ENCODE measurements around the gene LTBP1.

The LTBP1 gene

DNA sequence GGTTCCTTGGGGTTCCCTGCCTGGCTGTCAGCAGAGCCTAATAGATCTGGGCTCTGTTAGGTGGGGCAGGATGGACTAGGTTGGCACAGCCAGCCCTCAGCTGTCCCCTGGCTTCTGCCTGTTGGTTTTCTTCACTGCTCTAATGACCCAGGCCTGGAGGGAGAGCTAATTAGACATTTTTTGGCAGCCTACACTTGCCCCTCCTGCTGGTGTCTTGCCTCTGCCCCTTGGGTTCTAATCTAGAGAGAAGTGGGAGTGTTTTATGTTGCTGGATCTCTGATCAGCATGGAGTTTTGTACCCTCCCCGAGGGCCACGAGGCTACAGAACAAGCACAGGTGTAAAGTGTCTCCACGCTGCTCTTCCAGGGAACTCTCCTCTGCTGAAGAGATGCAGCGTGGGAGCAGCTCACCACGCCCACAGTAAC lies 330.3 kb downstream of the LTBP1 start:
- DNase-seq = no peak

DNA sequence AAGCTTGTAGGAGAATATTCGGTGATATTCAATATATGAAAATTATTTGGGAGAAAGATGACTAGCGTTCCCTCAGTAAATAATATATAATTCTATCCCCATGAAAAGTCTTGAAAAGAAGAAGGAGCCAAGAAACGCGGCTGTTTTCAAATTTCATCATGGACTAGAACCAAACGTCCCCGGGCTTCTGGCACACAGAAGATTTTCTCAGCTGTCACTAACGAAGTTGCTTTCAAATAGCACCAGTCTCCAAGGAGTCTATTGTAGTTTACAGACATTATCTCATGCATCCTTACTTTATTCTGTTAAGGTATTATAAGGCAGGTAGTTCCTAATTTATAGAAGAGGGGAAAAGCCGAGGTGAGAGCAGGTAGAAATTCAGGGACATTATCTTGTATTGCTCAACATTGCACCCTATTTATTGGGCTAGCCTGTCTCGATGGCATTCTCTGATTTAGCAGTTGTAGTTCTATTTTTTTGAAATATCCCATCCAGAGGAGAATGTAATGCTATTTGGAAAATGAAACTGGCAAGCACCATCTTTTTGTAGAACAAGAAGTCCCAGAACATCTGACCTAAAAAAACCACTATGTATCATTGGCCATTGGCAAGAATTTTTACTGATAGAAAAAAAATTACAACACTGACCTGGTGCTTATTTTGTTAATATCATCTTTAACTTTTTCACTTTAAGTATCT lies 331.6 kb downstream of the LTBP1 start:
- DNase-seq = no peak

DNA sequence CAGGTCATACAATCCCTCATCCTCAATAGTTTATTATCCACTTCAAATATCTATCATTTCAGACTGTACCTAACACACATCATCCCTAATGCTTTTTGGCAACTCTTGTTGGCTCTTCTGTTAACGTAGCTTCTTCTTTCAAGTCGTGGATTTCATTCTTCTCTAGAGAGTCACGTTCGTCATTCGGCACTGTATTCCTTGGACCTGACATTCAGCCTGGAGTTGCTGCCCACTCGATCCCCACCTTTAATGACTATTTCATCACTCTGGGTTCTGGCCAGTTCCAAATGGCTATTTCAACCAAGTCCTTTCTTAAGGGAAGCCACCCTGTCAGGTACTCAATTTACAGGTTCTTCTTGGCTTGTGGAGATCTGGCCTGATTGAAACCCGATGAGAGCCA lies 337.5 kb downstream of the LTBP1 start:
- no peak for DNase-seq

DNA sequence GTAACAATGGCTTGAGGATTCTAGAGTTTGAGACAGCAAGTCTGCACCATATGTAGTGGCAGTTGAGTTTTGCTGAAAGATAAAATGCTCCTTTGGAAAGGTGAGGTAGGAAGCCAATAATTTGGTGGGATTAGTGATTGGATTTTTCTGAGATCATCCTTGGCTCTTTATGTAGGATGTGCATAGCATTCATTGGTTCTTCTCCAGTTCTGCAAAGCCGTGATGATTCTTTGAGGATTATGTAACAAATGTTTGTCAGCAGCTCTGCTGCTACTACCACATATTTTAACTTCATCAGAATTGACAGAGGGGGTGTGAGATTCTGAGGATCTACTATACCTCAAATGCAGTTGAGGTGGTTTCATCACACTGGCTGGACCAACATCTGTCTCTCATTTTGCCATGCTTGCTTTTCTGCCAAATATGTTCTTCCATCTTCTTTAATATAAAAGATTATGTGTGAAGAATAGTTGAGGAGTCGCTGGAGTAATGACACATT lies 340.8 kb downstream of the LTBP1 start:
- DNase-seq = no peak

DNA sequence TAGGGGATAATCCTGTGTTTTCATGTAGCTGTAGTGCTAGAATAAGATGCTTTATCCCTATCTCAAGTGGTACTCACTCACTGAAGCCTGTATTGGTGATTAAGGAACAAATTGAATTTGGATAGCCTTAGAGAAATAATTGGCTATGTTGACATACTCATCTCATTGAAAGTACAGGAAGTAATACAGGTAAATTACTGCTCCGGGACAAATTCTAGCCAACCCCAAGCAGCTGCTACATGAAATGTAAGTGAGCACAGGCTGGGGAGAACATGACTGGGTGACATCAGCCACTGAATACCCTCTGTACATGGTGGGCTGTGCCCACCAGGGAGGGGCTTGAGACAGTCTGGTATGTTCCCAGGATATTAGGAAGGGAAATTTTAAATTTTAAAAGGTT lies 341.3 kb downstream of the LTBP1 start:
- DNase-seq = peak; percentile 83 to 96

DNA sequence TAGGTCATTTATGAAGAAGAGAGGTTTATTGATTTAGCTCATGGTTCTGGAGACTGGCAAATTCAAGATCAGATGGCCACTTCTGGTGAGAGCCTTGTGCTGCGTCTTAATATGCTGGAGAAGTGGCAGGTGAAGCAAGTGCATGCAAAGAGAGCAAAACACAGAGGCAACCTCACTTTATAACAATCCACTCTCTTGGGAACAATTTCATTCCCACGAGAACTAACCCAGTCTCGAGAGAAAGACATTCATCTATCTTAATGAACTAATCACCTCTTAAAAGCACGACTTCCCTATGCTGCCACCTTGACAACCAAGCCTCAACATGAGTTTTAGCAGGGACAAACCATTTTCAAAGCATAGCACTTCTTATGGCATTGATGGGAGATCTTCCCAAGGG lies 343.2 kb downstream of the LTBP1 start:
- no peak for DNase-seq

DNA sequence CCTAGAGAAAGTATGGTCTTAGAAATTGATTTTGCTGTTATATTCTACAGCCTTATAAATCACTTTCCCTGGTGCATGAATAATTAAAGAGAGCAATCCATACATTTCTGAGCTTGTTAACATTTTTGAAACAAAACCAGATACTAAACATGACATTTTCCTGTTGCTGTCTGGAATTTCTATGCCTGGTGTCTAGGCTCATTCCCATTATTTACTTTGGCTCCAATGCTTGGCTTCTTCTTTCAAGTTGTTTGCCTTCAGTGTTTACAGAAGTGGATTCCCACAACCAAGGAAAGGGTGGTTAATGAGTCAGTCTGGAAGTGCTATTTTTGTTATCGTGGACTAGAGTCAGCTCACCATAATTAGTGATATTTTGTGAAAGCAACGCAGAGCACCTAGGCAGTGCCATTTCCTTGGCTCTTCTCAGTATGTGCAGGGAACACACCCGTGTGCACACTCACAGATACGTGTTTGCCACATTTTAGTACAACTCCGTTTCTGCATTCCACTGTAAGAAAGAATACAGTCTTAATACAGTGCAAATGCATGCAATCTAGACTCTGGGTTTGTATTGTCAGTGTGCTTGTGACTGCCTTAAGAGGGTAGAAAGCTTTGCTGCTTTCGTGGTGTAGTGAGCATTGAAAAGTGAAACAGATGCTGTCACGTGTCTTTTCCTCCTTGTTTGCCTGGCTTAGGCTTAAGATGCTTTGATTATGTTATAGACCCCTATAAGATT lies 344.7 kb downstream of the LTBP1 start:
- DNase-seq = peak in 1 of 2 experiments; percentile 23

DNA sequence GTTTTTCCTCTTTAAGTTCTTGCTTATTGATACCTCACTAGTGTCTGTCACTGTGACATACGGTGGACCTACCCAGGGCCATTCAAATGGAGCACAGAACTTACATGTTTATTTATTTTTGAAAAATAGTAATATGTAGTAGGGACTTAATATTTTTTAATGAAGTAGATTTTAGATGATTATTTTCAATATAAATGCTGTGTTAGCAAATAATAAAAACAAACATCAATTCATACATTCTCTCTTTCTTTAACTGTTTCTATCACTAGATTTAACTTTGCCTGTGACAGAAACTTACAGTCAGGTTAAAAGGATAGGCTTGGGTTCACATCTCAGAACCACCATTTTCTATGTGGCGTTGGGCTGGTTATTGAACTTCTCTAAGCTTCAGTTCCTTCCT lies 345.3 kb downstream of the LTBP1 start:
- DNase-seq = no peak

DNA sequence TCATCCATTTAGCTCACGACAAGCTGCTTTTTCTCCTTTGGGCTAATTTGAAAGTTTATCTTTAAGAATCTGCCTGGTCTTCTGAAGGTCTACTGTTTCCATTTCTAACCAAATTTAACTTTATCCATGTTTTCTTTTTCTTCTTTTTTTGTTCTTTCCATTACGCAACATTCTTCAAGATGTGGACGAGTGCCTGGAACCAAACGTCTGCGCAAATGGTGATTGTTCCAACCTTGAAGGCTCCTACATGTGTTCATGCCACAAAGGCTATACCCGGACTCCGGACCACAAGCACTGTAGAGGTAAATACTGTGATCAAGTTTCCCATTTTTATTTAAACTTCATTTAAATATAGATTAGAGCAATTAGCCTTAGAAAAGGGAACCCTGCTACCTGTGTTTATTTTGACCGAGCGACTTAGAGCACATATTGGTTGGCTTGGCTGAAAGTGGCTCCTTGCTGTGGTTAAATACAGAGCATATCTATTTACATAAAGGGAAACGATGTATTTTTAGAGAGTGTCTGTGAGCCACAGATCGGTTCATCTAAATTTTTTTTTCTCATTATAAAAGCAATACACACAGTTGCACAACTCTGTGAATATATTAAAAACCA lies 346.3 kb downstream of the LTBP1 start:
- DNase-seq = no peak

DNA sequence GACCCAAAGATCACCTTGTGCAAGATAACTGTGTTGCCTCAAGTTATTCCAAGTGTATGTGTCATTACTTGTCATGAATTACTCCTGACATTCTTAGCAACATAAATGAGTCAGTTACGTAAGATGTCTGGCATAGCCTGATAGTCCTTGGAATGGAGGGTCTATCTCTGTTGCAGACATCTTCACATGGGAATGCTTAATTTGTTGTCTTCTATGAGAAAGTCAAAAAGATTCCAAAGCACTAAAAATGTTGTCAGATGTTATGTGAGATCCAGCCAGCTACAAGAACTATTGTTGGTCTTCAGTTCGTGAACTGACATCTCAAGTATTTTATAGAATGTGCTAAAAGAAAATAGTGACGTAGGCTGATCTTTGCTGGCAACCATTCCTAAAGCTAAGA lies 351.5 kb downstream of the LTBP1 start:
- DNase-seq = no peak

DNA sequence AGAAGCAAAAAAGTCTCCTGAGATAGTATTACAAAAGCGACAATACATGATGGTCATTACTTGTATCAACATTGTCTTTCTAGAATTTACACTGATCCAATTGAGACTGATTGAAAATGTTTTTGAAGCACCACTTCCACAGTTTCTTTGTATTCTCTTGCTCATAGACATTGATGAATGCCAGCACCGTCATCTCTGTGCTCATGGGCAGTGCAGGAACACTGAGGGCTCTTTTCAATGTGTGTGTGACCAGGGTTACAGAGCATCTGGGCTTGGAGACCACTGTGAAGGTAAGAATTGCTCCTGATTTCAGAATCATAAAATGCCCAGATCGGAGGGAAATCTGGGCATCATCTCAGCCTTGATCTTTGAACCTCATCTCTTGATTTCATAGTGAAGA lies 354.6 kb downstream of the LTBP1 start:
- no peak for DNase-seq

DNA sequence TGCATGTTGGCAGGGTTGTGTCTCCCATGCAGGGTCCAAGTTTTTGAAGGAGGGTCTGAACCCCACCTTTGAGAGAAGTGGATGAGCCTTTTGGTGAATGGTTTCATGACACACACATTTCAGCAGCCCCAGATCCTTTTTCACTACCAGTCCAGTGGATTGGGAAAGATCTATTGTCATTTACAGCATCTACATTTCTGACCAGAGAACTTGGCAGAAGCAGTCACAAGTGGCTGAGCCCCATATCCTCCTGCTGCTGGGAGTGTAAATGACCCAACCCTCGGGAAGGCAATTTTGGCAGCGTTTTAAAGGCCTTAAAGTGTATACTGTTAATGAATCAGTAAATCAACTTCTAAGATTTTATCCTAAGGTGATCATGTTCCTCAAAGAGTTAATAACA lies 355.6 kb downstream of the LTBP1 start:
- no peak for DNase-seq

DNA sequence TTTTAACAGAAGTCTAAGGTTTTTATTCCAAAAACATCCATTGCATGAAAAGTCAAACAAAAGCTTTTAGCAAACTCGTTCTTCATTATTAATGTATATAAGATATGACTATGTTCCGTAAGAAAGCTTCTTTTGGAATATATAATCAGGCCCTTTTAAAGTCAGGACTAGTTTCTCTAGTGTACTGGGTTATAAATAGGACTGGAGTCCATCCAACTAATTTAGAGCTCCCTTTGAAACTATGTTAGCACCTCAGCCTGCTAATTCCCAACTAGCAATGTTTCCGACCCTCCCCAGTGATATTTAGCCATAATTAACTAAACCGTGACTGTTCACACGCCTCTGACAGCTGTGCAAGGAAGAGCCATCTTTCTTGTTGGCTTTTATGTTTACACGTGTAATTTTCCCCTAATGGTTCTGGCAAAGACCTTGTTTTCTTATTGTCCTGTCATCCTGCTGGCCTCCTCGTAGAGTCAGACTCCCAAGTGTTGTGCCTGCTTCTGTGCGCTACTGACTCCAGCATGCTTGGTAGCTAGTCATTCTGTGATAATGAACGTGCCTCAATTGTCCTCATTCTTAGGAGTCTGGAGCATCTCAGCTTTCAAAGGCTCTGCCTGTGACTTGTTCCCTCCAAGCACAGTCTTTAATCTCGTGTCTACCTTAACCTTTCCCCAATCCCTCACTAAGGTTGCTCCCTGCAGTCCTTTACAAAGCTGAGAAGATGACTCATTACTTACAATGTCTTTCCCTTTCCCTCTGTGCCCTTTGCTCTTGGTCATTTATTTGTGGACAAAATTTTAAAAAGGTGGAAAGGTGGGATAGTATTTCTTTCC lies 357.5 kb downstream of the LTBP1 start:
- DNase-seq = no peak

DNA sequence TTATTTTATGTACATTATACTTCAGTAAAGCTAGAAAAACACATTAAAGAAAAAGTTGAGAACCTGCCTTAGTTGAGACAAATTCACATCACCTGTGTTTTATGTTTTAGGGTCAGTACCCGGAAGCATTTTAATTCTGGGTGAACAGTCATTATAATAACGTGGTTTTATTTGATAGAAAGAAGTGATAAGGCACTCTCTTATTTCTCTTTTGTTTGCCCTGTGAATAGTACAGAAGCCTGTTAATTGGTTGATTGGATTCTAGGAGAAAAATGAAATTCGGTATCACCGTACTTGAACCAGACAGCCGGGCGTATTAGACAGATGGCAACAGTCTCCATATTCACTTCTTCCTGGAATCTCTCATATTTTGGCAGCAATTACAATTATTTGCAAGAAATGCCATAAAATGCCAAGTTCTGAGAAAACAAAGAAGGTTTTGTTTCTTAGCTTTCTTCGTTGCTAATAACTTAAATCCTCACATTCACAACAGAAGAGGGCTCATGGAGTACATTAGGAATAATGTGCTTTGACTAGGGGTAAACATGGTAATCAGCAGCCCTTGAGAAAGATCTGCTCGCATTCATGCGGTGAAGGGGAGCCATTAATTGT lies 361.0 kb downstream of the LTBP1 start:
- DNase-seq = no peak

DNA sequence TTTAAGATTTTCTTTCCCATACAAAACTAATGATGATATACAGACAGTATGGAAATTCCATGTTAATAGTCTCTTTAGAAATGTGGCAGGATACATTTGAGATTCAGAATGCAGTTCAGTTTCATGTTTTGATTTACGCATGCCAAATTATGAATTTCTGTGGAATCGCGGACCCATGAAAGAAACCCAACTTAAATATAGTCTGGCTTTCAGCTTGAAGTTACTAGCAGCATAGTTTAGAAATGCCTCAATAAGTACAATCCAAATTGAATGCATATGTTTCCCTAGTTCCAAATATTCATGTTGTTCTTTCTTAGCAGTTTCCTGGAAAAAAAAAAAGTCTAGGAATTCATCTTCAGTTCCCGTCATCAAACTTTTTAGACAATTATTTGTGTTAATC lies 365.6 kb downstream of the LTBP1 start:
- no peak for DNase-seq

DNA sequence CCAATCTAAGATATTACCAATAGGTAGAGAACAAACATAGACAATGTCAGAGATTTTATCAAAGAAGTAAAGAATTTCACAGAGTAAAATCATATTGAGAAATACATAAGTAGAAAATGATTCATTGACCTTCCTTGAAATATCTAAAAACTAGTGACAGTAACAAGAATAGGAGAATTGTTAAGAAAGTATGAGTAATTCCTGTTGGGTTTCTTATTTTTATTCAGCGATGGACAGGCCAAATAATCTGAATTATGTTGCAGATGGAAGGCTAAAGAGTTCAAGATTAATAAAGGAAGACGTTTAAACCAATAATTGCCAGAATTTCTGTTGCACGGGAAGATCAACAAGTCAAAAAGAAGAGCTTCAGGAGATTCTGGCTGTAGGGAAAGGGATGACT lies 366.3 kb downstream of the LTBP1 start:
- DNase-seq = no peak

DNA sequence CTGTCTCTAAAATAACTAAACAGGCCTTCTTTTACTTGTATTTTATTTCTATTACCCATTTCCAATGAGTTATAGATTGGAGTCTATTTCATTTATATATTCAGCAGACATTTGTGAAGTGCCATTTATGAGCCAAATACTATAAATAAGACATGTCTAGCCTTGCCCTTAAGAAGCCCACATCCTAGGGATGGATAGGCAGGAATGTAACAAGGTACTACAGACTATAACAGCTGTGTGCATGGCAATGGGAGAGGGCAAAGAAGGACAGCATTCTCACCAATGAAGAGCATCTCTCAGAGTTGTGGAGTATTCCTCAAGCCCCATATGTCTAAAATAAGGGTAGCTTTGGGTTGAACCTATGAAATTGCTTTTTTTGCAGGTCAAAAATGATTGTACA lies 367.8 kb downstream of the LTBP1 start:
- no peak for DNase-seq

DNA sequence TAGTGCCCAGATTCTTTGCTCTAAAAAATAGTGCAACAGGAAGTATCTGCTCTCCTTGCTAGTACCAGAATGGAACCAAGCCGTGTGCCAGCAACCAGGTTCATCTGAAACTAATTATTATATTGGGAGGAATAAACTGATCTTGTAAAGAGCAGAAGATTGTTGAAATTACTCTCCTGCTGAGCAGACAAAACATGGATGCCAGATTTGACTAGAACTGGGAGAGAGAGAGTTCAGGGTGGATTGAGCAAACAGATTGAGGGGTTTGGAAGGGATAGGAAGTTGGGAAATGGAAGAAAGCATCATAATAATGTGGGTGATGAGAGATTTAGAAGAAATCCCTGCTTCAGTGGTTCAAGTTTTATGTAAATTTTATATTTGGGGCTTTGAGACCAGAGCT lies 369.6 kb downstream of the LTBP1 start:
- DNase-seq = no peak

DNA sequence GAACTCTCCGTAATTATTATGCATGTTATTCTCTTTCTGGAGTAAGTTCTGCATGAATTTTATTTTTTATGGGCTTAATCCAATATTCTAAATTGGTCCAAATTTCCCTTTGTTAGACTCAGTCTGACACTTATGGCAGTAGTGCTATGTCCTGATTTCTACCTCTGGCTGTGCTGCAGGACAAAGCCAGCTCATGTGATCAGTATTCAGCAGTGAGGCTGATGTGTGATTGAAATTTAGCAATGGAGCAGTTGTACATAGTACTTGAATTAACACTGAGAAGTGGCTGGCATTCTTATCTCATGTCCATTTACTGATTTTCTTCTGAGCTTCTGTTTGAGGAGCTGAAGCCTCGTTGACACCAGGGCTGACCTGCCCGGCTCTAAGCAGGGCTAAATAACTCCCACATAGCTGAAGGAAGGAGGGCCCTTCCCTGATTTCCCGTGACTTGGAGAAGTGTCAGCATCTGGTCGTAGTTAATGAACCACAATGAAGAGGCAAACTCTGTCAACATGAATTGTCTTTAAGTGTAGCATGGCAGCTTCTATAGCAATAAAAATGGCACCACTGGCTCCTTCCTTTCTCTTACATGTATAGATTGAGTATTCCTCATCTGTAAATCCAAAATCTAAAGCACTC lies 370.7 kb downstream of the LTBP1 start:
- peak in 1 of 2 experiments; percentile 16 for DNase-seq

DNA sequence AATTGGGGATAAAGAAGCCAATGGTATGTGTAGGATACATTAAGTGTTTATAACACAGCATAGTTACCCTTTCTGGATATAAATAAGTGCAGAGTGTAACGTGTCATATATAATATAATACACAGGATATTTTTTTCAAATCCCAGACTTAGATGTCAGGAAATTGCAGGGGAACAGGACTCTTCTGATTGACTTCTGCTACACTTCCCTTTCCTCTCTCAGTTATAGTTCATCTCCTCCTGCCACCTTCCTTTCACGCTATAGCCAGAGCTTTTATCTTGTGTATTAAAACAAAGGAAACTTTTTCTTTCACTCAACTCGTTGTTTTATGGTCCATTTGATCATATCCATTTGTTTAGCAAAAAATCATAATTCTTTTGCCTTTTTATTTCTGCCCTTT lies 371.7 kb downstream of the LTBP1 start:
- no peak for DNase-seq

DNA sequence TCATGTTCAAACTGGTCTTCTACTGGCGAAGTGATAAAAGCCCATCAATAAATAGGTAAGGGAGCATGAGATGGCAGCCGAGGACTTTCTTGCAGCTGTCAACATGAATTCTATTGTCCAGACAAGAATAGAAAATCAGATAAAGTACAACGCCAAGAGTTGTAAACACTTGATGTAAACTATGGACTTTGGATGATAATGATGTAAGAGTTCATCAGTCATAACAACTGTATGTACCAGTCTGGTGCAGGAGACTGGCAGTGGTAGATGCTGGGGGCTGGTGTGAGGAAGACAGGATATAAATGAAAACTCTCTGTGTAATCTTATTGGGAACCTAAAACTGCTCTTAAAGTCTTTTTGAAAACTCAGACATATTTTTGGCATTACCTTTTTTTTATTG lies 373.8 kb downstream of the LTBP1 start:
- no peak for DNase-seq

DNA sequence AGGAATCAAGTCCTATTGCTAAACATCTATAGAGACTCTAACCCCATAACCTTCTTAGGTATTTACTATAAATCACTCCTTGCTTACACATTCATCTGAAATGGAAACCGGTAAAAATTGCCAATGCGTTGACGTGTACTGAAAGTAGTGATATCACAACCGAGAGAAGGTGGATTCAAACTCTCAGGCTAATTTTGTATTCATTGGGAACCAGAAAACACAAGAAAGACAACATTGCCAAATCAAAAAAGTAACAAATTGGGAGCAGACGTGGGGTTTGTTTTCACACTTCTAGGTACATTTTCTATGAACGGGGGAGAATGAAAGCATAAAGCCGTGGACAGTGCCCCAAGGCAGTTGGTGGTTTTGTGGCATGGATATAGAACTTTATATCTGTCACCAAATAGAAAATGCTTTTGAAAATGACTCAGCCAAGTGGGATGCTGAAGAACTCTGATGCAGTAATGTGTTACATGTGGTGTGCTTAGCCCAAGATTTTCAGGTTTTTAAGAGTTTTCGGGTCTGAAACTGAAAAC lies 374.6 kb downstream of the LTBP1 start:
- no peak for DNase-seq

Data from NCI-H524 (cell line).